Astrocyte of the cerebellum (primary cell): ENCODE measurements around the gene BBX.

Experiments
- DNase-seq: peaks from one replicate; pipeline ENCODE4 v3.0.0-alpha.2; 2011; ENCODE audit warnings: low read depth
- H3K4me3 ChIP-seq: 2 replicates; pipeline ENCODE4 v1.5.1; 2011; ENCODE audit warnings: mild to moderate bottlenecking, low read depth, low read length, moderate library complexity
- CTCF ChIP-seq: IDR thresholded peaks from 2 replicates; pipeline ENCODE4 v1.5.1; 2012; ENCODE audit warnings: low read length, low read depth, moderate library complexity, mild to moderate bottlenecking; ENCODE audit errors: missing control alignments
- in situ Hi-C: cut with HindIII; loops from 2 replicates; pipeline ENCODE4 v1.10.0; 2017; ENCODE audit warnings: low sequenced_read_pairs

Gene BBX

GRCh38 chr3:107761391-107761790, 238.6 kb downstream of the BBX start:
- TF ChIP-seq CTCF, result no peak
- in situ Hi-C loops, result no loop called here

GRCh38 chr3:107765524-107765923, 242.8 kb downstream of the BBX start:
- DNase-seq, result no peak
- in situ Hi-C loops, result no loop called here
- H3K4me3 ChIP-seq, result no peak overlapping the region
- no peak for TF ChIP-seq CTCF

More at GRCh38 chr3:107761391-107761790, 238.6 kb downstream of the BBX start:
- H3K4me3 ChIP-seq, result no peak overlapping the region
- no peak for DNase-seq

GRCh38 chr3:107767897-107768605, 245.3 kb downstream of the BBX start:
- TF ChIP-seq CTCF, result no peak
- in situ Hi-C loops, result no loop called here
- DNase-seq, result no peak
- no peak overlapping the region for H3K4me3 ChIP-seq

- TF ChIP-seq CTCF, result no peak
- in situ Hi-C loops, result no loop called here
- no peak overlapping the region for H3K4me3 ChIP-seq
- DNase-seq, result no peak
Observed at GRCh38 chr3:107769882-107770281, 247.1 kb downstream of the BBX start.

GRCh38 chr3:107772016-107772415, 249.3 kb downstream of the BBX start:
- H3K4me3 ChIP-seq, result no peak overlapping the region
- DNase-seq, result no peak
- in situ Hi-C loops, result no loop called here
- TF ChIP-seq CTCF, result no peak

DNA sequence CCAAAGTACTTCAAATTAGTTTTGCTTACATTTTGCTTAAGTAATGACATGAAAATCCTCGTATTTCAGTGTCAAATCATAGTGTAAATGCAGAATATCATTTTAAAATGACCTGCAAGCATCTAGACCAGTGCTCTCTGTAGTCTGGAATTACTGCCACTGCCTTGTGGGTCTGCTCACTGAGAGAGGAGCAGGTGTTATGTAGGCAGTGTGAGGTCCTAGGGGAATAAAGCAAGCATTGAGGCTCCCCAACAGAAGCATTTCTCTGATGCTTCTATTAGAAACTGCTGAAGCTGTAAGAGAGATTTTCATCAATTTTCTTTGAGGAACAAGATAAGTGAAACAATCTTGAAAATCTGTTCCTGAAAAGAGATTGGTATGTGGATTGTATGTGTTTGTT, 253.2 kb downstream of the BBX start:
- no peak for DNase-seq
- in situ Hi-C loops, result no loop called here
- no peak overlapping the region for H3K4me3 ChIP-seq
- no peak for TF ChIP-seq CTCF
